GM21367 (cell line): Measurements from ENCODE around the gene IGF2BP3.

Source experiments
- ATAC-seq: cut with Tn5 transposase; IDR thresholded peaks from one replicate; pipeline ENCODE4 v1.9.1; 2021; ENCODE audit not compliant: unreplicated experiment

Gene IGF2BP3

GRCh38 chr7:23272275-23272674 lies 198.0 kb downstream of the IGF2BP3 start:
- ATAC-seq: no peak

DNA sequence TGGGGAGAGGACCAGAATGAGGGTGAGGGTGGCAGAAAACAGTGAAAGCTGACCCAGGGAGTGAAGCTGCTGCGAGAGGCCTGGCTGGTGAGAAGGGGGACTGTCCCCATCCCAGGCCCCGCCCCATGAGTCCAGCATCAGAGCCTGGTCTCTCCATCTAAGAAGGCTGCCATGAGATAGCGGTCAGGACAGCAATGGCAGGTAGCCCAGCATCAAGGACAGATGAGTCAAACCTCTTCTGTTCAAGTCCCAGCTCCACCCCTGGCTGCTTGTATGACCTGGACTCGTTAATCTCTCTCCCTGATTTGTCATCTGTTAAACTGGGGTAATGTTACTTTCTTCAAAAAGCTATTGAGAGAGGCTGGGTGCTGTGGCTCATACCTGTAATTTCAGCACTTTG lies 201.5 kb downstream of the IGF2BP3 start:
- no peak for ATAC-seq

DNA sequence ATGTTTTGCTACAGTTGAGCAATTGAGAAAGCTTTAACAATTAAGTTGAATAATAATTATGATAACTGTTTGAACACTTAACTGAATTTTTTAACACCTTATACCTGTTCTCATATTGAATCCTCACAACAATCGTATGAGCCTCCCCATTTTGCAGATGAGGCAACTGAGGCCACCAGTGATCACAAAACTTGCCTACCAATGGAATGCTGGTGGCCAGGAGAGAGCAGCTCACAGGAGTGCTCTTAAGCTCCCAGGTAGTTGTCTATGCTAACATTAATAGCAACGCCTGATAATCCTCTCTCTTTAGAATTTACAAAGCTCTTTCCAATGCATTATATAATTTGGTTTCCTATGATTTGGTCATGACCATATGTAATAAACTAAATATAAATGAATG lies 202.1 kb downstream of the IGF2BP3 start:
- no peak for ATAC-seq

DNA sequence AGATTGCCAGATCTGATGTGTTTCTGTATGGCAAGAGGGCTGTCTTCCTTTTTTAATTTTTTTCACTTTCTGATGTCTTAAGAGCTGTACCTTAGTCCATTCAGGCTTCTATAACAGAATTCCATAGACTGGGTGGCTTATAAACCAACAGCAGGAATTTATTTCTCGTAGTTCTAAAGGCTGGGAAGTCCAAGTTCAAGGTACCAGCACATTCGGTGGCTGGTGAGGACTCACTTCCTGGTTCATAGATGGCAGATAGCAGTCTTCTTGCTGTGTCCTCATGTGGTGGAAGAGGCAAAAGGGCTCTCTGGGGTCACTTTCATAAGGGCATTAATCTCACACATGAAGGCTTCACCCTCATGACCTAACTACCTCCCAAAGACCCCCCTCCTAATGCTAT lies 202.9 kb downstream of the IGF2BP3 start:
- ATAC-seq: no peak

DNA sequence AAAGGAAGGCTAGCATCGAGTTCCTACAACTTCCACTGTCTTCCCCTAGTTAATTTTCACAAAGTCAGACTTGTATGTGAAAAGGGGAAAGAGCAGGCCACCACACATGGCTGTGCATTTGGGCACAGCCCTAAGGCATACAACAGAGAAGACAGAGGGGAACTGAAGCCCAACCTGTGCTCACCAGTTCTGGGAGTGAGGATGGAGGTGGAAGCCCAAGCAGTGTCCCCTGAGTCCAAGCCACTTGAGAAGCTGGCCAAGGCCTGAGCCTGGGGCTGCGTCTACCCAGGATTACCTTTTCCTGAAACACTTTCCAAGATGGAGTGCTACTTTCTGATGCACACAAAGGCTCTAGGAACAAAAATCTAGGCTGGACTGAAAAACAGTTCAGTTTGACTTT lies 203.4 kb downstream of the IGF2BP3 start:
- ATAC-seq: no peak

GRCh38 chr7:23264916-23265458 lies 205.3 kb downstream of the IGF2BP3 start:
- no peak for ATAC-seq

DNA sequence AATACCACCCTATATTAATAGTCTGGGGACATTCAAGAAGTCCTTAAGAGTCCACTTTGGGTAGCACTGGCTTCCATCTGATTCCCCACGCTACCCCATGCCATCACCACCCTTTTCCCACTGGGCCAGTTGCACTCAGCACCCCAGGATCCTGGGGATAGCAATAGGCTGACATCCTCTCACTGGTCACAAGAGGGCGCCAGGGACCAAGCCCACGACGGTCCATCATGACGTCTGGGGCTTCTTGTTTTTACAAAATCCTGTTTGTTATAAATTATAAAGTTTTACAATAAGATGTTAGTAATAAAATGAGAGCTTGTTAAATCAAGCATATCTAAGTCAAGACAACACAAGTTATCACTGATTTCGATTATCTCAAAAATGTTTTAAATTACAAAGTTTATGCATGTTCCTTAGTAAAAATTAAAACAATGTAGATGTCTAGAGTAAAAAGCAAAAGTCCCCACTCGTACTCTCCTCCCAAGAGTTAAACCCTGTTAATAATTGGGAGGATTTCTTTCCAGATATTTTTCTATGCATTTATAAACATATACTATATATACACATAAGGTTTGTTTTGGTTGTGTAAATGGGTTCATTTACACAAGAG lies 208.3 kb downstream of the IGF2BP3 start:
- no peak for ATAC-seq

DNA sequence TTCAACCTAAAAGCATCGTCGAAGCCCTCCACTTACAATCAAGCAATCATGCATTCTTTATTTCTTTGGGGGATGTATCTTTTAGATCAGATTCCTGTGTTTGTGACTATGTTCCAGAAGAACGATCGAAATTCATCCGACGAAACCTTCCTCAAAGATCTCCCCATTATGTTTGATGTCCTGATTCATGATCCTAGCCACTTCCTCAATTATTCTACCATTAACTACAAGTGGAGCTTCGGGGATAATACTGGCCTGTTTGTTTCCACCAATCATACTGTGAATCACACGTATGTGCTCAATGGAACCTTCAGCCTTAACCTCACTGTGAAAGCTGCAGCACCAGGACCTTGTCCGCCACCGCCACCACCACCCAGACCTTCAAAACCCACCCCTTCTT lies 209.9 kb downstream of the IGF2BP3 start:
- ATAC-seq: no peak
